GM18873 (cell line): ENCODE measurements around the gene PANK4.
"Not testable (repeated sequence)": the region's sequence is repeated elsewhere in the genome, so short reads cannot be mapped to it uniquely, and the experiment has no call there.

Experiments
- ATAC-seq: cut with Tn5 transposase; IDR thresholded peaks from one replicate; pipeline ENCODE4 v1.9.1; 2021; ENCODE audit warnings: mild to moderate bottlenecking, moderate library complexity, moderate number of reproducible peaks; ENCODE audit not compliant: unreplicated experiment, low FRiP score

PANK4 gene

GRCh38 chr1:2469103-2469940 is 57.1 kb downstream of the PANK4 start:
- no peak for ATAC-seq

GRCh38 chr1:2468540-2468939 is 57.9 kb downstream of the PANK4 start:
- ATAC-seq: no peak

DNA sequence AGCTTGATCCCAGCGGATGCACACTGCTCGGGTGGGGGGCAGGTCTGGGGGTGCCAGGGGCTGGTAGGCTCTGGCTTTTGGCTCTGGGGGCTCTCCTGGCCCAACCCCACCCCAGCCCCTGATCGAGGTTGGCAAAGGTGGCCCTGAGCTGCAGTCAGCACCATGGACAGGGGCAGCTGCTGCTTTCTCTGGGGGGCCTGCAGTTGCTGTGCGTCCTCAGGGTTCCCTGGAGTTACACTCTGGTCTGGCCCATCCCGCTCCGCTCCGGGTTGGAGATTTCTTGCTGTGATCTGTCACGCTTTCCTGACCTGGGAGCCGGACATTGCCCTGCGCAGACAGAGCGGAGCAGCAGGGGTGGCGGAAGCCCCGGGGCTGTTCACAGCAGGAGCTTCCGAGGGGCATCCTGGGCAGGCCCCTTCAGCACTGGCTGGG is 58.3 kb downstream of the PANK4 start:
- no peak for ATAC-seq

GRCh38 chr1:2466958-2467554 is 59.3 kb downstream of the PANK4 start:
- ATAC-seq: no peak

- no peak for ATAC-seq
Measured at GRCh38 chr1:2466270-2466665, 60.1 kb downstream of the PANK4 start.

DNA sequence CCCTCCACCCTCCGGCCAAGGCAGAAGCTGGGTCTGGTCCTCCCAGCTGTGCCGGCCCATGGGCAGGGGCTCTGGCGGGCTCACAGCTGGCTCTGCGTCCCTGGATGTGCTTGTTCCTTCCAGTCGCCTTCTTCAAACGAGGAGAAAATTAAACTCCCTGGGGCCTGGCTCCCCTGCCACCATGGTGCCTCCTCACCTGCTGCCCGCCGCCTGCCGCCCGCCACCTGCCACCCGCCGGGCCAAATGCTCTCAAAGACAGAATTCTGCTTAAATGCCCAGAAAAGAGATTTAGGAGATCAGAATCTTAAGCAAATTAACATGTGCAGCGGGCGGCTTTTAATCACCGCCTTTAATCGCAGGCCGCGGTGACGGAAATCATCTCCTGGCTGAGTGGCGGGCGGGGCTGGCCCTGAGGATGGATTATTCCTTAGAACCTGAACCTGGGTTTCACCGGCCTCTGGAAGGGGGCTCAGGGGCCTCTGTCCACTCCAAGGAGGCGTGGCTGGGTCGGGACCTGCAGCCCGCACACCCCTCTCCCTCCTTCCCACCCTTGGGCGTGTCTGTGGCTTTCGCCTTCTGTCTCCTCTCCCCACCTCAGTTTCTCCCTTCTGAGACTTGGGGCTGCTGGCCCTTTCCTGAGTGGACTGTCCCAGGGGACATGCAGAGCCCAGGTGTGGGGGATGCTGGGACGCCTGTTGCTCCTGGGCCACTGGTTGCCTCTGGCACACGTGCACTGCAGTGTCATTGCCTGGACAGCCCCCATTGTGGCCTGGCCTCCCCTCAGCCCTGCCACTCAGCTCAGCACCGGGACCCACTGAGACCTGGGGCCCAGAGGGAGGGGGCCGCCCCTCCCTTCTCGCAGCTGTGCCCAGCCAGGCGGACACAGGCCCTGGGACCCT is 60.8 kb downstream of the PANK4 start:
- no peak for ATAC-seq

DNA sequence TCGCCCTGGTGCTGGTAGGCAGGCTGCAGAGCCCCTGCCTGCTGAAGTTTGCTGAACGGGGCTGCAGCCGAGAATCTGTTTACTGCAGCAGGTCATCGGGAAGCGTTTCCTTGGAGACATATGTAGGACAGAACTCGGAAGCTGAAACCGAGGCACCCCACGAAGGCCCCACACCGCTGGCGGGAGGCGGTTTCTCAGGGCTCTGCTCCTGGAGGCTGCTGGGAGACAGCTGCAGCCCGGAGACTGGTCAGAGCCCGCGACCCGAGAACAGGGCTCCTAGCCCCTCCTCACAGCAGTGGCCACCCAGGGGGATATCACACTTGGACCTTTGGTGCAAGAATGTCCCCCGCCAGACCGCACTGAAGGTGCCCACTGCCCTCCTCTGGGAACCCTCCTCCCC is 63.0 kb downstream of the PANK4 start:
- ATAC-seq: no peak

DNA sequence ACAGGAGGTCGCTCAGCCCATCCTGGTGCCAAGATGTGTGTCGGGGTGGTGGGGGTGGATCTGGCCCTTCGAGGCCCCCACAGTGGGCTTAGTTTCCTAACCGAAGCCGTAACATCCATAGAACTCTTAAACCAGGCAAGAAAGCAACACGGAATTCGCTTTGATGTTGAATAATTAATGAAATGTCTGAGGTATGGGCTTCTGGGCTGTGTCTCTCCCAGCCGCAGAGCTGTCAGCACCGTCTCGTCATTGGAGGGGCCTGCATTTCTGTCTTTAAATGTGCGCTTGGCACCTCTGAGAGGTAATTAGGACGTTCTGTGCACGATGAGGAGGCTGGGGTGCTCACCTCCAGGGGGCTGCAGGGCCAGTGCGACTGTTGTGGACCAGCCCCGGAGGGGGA is 63.6 kb downstream of the PANK4 start:
- no peak for ATAC-seq

- ATAC-seq: no peak
Measured at GRCh38 chr1:2460996-2461751, 65.2 kb downstream of the PANK4 start.

DNA sequence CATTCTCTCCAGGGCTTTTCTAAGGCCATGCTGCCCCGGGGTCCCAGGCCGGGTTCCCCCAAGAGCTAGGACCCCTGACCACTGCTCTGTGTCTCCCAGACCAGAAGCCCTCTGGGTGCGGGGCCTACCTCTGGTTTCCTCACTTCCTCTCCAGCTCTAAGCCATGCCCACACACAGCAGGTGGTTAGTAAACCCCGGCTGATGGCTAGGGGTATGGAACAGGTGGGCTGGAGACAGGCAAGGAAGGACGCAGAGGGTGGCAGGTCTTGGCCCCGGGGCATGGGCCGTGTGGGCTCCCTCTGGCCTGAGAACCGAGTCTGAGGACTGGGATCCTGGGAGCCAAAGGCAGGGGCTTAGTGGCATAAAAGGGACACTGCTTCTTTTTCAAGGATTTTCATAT is 66.2 kb downstream of the PANK4 start:
- no peak for ATAC-seq

DNA sequence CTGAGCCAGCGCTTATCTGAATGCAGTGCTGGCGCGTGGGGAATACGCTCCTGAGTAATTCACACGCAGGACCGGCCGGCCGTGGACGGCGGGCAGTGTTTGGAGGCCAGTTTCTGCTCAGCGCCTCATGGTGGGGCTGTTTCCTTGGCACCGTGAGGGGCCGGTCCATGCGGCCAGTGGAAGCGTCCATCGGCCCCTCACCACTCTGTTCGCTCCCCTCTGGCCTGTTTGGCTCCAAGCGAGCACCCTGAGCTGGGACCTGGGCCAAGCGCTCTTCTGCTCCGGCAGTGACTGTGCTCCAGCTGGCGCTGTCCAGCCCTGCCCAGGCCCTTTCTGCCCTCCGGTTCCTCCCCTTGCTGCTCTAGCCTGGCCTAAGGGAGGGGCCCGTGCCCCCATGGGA is 66.6 kb downstream of the PANK4 start:
- ATAC-seq: no peak

DNA sequence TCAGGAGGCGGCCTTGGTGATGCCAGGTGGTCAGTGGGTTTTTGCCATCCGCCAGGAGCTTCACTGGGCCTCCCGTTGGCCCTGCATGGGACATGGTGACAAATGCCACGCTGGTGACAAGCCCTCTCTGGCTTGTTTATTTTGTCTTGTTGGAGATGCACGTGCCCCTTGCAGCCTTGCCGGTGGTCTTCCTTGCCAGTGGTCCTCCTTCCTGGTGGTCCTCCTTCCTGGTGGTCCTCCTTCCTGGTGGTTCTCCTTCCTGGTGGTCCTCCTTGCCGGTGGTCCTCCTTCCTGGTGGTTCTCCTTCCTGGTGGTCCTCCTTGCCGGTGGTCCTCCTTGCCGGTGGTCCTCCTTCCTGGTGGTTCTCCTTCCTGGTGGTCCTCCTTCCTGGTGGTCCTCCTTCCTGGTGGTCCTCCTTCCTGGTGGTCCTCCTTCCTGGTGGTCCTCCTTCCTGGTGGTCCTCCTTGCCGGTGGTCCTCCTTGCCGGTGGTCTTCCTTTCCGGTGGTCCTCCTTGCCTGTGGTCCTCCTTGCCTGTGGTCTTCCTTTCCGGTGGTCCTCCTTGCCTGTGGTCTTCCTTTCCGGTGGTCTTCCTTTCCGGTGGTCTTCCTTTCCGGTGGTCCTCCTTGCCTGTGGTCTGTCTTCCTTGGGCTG is 67.2 kb downstream of the PANK4 start:
- not testable (repeated sequence) for ATAC-seq

DNA sequence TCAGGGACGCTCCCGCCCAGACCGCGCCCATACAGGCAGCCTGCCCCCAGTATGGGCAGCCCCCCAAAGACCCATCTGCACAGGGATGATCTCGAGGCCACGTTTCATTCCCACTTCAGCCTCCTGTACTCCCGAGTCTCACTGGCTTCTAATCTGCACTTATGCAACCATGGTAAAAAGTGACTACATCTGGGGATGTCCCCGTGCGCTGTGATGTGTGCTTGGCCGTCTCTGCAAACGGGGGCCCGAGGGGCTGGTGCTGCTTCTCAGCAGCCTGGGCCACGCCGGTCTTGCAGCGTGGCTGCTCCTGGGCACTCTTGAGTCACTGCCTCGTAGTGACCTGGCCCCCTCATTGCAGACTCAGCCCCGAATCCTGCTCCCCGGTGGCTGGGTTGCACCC is 67.7 kb downstream of the PANK4 start:
- no peak for ATAC-seq
